ENCODE measurements around the gene SH3TC1.

DNA sequence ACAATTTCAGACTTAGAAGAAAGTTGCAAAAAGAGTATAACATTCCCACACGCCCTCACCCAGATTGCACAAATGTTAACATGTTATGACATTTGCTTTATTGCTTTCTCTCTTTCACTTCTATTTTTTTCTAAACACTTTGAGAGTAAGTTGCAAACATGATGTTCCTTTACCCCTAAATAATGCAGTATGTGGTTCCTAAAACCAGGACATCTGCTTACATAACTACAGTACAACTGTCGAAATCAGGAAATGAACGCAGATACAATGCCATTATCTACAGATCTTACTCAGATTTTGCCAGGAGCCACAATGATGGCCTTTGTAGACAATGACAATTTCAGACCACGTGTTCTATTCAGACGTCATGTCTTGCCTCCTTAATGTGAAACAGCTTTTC, 22.4 kb downstream of the SH3TC1 start:
- TF ChIP-seq POLR2AphosphoS5 (IDR thresholded peaks at IDR 0.05) (peak in 1 of 2 donors; percentile 15), POLR2A (IDR thresholded peaks at IDR 0.05; ENCODE audit: low read depth) (no peak)
- TF ChIP-seq, protein P1, sequence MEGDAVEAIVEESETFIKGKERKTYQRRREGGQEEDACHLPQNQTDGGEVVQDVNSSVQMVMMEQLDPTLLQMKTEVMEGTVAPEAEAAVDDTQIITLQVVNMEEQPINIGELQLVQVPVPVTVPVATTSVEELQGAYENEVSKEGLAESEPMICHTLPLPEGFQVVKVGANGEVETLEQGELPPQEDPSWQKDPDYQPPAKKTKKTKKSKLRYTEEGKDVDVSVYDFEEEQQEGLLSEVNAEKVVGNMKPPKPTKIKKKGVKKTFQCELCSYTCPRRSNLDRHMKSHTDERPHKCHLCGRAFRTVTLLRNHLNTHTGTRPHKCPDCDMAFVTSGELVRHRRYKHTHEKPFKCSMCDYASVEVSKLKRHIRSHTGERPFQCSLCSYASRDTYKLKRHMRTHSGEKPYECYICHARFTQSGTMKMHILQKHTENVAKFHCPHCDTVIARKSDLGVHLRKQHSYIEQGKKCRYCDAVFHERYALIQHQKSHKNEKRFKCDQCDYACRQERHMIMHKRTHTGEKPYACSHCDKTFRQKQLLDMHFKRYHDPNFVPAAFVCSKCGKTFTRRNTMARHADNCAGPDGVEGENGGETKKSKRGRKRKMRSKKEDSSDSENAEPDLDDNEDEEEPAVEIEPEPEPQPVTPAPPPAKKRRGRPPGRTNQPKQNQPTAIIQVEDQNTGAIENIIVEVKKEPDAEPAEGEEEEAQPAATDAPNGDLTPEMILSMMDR (IDR thresholded peaks at IDR 0.05): no peak

Data from esophagus muscularis mucosa (tissue), 3 donors.